Prostate gland (tissue), 2 donors: Measurements from ENCODE around the gene KIAA1671.

Experiments
- CTCF ChIP-seq, 4 experiments: fragments of 200-600 bp in 2 of 4; fragments of 450-650 bp in 2 of 4; sonication (generic) in 2 of 4; IDR thresholded peaks; 1 replicate in 3 of 4; 2 replicates in 1 of 4; pipeline ENCODE4 v1.5.1; 2016 to 2019; ENCODE audit warnings: antibody characterized with exemption in 4 of 4, mild to moderate bottlenecking in 2 of 4, moderate library complexity in 2 of 4
- POLR2A ChIP-seq: fragments of 450-650 bp; IDR thresholded peaks from one replicate; pipeline ENCODE4 v1.6.1; 2016; ENCODE audit warnings: antibody characterized with exemption, mild to moderate bottlenecking
- POLR2AphosphoS5 ChIP-seq: sonication (generic); formaldehyde crosslinking; IDR thresholded peaks from one replicate; pipeline ENCODE4 v1.6.1; 2017; ENCODE audit warnings: antibody characterized with exemption

GRCh38 chr22:25085930-25086901 is 133.7 kb downstream of the KIAA1671 start:
- TF ChIP-seq CTCF (IDR thresholded peaks at IDR 0.05) (no peak), POLR2A (no peak), POLR2AphosphoS5 (no peak)
